ENCODE measurements around the gene MYBPC2. TPM values are rescaled to one million over a fixed set of nuclear protein-coding genes. Genes with fewer than 3 reads are reported as not detected.

Gene MYBPC2
- total RNA-seq, 1 donor: not detected

DNA sequence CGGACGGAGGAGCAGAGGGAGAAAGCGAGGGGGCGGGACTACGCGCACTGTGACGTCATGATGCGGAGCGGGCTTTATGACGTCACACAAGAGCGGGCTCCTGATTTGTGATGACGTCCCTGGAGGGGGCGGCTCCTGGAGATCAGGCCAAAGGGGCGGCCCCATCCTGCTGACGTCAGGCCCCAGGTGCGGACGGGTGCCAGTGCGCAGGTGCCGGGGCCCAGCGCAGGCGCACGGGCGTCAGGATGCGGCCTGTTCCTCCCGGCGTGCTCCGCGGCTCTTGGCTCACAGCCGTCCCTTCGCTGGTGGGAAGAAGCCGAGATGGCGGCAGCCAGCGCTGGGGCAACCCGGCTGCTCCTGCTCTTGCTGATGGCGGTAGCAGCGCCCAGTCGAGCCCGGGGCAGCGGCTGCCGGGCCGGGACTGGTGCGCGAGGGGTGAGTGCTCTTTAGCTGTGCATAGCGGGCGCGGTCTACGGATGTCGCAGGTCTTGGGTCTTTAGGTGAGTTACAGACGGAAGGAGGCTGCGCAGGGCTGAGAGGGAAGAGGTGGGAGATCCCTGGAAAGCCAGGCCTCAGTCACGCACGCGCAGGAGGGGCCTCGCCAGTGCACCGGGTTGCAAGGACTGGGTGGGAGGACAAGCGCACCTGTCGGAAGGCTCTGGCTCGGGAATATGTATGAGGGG, 43.7 kb downstream of the MYBPC2 start, which contains the start of the genes EMC10 and GARIN5A:
Gene EMC10 (plus strand): TSS at position 284 of the 683 bp plus-strand sequence. CDS start 38 bp downstream, at position 322.
Gene GARIN5A (minus strand): TSS at position 625 of the 683 bp plus-strand sequence. CDS start 460 bp downstream, at position 165.
- H3K27me3 ChIP-seq (ENCODE audit: insufficient read depth, low read length): no peaks in the 10 kb centered on the region

DNA sequence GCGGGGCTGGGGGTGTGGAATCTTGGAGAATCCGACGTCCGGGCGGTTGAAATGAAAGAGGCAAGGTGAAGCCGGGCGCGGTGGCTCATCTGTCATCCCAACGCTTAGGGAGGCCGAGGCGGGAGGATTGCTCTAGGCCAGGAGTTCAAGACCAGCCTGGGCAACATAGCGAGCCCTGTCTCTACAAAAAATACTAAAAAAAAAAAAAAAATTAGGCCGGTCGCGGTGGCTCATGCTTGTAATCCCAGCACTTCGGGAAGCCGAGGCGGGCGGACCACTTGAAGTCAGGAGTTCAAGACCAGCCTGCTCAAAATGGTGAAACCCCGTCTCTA, 44.2 kb downstream of the MYBPC2 start:
- H4K20me1 ChIP-seq (ENCODE audit: insufficient read depth, low read length): peaks cover 23% of the 10 kb centered on the region
- peaks cover 10% of the 10 kb centered on the region for H3K36me3 ChIP-seq (ENCODE audit: insufficient read depth, low read length)
- peaks cover 23% of the 10 kb centered on the region for H3K79me2 ChIP-seq (ENCODE audit: insufficient read depth, low read length)
- peak overlapping the region; percentile 84 for H3K4me2 ChIP-seq (ENCODE audit: insufficient read depth, low read length)
- peaks cover 7% of the 10 kb centered on the region for H3K4me1 ChIP-seq (ENCODE audit: insufficient read depth, low read length)
- H3K4me3 ChIP-seq (ENCODE audit: insufficient read depth, low read length): peak overlapping the region; percentile 99
- H2AFZ ChIP-seq (ENCODE audit: low read length): peak overlapping the region; percentile 93
- TF ChIP-seq, protein P1, sequence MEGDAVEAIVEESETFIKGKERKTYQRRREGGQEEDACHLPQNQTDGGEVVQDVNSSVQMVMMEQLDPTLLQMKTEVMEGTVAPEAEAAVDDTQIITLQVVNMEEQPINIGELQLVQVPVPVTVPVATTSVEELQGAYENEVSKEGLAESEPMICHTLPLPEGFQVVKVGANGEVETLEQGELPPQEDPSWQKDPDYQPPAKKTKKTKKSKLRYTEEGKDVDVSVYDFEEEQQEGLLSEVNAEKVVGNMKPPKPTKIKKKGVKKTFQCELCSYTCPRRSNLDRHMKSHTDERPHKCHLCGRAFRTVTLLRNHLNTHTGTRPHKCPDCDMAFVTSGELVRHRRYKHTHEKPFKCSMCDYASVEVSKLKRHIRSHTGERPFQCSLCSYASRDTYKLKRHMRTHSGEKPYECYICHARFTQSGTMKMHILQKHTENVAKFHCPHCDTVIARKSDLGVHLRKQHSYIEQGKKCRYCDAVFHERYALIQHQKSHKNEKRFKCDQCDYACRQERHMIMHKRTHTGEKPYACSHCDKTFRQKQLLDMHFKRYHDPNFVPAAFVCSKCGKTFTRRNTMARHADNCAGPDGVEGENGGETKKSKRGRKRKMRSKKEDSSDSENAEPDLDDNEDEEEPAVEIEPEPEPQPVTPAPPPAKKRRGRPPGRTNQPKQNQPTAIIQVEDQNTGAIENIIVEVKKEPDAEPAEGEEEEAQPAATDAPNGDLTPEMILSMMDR (IDR thresholded peaks at IDR 0.05; ENCODE audit: extremely low read depth, low read depth, low read length): no peak
- H3K27ac ChIP-seq (ENCODE audit: low read depth, low read length): peak overlapping the region; percentile 67
- H3K9me3 ChIP-seq (ENCODE audit: low read depth, low read length): no peaks in the 10 kb centered on the region
- no peaks in the 10 kb centered on the region for H3K27me3 ChIP-seq (ENCODE audit: insufficient read depth, low read length)
- DNase-seq (ENCODE audit: insufficient read length, low spot score, missing footprints): no peak

More for the DNA sequence above, 43.7 kb downstream of the MYBPC2 start, which contains the start of the genes EMC10 and GARIN5A:
- peaks cover 10% of the 10 kb centered on the region for H3K36me3 ChIP-seq (ENCODE audit: insufficient read depth, low read length)
- TF ChIP-seq, protein P1 (IDR thresholded peaks at IDR 0.05; ENCODE audit: extremely low read depth, low read depth, low read length): no peak
- peaks cover 23% of the 10 kb centered on the region for H4K20me1 ChIP-seq (ENCODE audit: insufficient read depth, low read length)
- DNase-seq (ENCODE audit: insufficient read length, low spot score, missing footprints): peak; percentile 100
- no peaks in the 10 kb centered on the region for H3K9me3 ChIP-seq (ENCODE audit: low read depth, low read length)
- peaks cover 7% of the 10 kb centered on the region for H3K4me1 ChIP-seq (ENCODE audit: insufficient read depth, low read length)
- H3K4me2 ChIP-seq (ENCODE audit: insufficient read depth, low read length): peak within 1 kb of the TSS; percentile 84
- peak within 1 kb of the TSS; percentile 93 for H2AFZ ChIP-seq (ENCODE audit: low read length)
- peaks cover 23% of the 10 kb centered on the region for H3K79me2 ChIP-seq (ENCODE audit: insufficient read depth, low read length)
- peak within 1 kb of the TSS; percentile 67 for H3K27ac ChIP-seq (ENCODE audit: low read depth, low read length)
- H3K4me3 ChIP-seq (ENCODE audit: insufficient read depth, low read length): peak within 1 kb of the TSS; percentile 99

DNA sequence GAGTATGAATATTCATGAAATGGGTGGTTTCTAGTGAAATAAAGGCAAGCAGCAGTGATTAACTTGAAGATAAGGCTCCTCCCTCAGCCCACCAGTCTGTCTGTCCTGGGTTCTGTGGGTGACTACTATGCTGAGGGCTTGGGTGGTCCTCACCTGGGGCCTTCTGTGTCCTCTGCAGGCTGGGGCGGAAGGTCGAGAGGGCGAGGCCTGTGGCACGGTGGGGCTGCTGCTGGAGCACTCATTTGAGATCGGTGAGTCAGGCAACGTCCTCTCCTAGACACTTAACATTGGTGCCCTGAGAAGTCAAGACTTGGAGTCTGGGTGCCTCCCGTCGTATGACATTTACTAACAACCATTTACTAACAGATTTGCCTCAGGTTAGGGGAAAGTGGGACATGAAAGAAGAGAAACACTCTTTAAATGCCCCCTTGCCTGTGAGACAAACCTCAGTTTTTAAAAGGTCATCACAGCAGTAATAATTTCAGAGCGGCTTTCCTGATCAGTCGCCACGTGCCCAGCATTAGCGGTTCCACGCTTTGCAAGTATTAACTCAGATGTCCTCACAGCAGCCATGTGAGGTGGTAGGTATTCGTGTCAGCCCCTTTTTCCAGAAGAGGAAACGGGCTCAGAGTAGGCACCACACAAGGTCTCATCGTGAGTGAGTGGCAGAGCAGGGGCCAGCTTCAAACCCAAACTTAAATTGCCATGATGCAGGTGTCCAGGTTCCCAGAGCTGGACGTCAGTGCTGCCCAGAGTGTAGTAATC, 45.2 kb downstream of the MYBPC2 start:
- H3K79me2 ChIP-seq (ENCODE audit: insufficient read depth, low read length): peaks cover 23% of the 10 kb centered on the region
- H3K36me3 ChIP-seq (ENCODE audit: insufficient read depth, low read length): peaks cover 10% of the 10 kb centered on the region
- no peaks in the 10 kb centered on the region for H3K9me3 ChIP-seq (ENCODE audit: low read depth, low read length)
- no peak for DNase-seq (ENCODE audit: insufficient read length, low spot score, missing footprints)
- peak overlapping the region; percentile 84 for H3K4me2 ChIP-seq (ENCODE audit: insufficient read depth, low read length)
- TF ChIP-seq, protein P1 (IDR thresholded peaks at IDR 0.05; ENCODE audit: extremely low read depth, low read depth, low read length): no peak
- no peak overlapping the region for H2AFZ ChIP-seq (ENCODE audit: low read length)
- peak overlapping the region; percentile 99 for H3K4me3 ChIP-seq (ENCODE audit: insufficient read depth, low read length)
- peaks cover 23% of the 10 kb centered on the region for H4K20me1 ChIP-seq (ENCODE audit: insufficient read depth, low read length)
- no peak overlapping the region for H3K27ac ChIP-seq (ENCODE audit: low read depth, low read length)
- H3K4me1 ChIP-seq (ENCODE audit: insufficient read depth, low read length): peaks cover 7% of the 10 kb centered on the region
- no peaks in the 10 kb centered on the region for H3K27me3 ChIP-seq (ENCODE audit: insufficient read depth, low read length)

Data from osteoblast (primary cell).